H9 (cell line): ENCODE data around the gene MUSK. TPM values are rescaled to one million over a fixed set of nuclear protein-coding genes. Genes with fewer than 3 reads are reported as not detected.

Experiments
- DNase-seq: peaks from one replicate; pipeline ENCODE4 v3.0.0-alpha.2; 2017
- H2AFZ ChIP-seq: one replicate; pipeline ENCODE4 v1.6.1; 2013; ENCODE audit warnings: mild to moderate bottlenecking, low read length, control low read depth, moderate library complexity
- H2AK5ac ChIP-seq: 2 replicates; pipeline ENCODE4 v1.6.1; 2013; ENCODE audit warnings: low read length, control low read depth, mixed read lengths; ENCODE audit not compliant: insufficient read length
- H2BK120ac ChIP-seq: one replicate; pipeline ENCODE4 v1.6.1; 2013; ENCODE audit warnings: low read depth, mild to moderate bottlenecking, low read length, control low read depth, inconsistent platforms; ENCODE audit not compliant: poor library complexity, severe bottlenecking
- H2BK12ac ChIP-seq: 2 replicates; pipeline ENCODE4 v1.6.1; 2013; ENCODE audit warnings: low read length, control low read depth, mixed read lengths, low read depth; ENCODE audit not compliant: insufficient read length
- H2BK15ac ChIP-seq: 2 replicates; pipeline ENCODE4 v1.6.1; 2013; ENCODE audit warnings: low read depth, low read length, control low read depth
- H2BK20ac ChIP-seq: one replicate; pipeline ENCODE4 v1.6.1; 2013; ENCODE audit warnings: low read depth, mild to moderate bottlenecking, low read length, control low read depth, inconsistent platforms; ENCODE audit not compliant: poor library complexity, severe bottlenecking
- H2BK5ac ChIP-seq: 2 replicates; pipeline ENCODE4 v1.6.1; 2013; ENCODE audit warnings: low read length, control low read depth, mixed read lengths; ENCODE audit not compliant: insufficient read length
- H3K14ac ChIP-seq: 2 replicates; pipeline ENCODE4 v1.6.1; 2013; ENCODE audit warnings: low read length, control low read depth; ENCODE audit not compliant: insufficient read depth
- H3K18ac ChIP-seq: 2 replicates; pipeline ENCODE4 v1.6.1; 2013; ENCODE audit warnings: low read depth, mild to moderate bottlenecking, mixed read lengths, low read length, control low read depth; ENCODE audit not compliant: insufficient read length
- H3K23ac ChIP-seq: 2 replicates; pipeline ENCODE4 v1.6.1; 2013; ENCODE audit warnings: low read length, control low read depth, mixed read lengths, low read depth; ENCODE audit not compliant: insufficient read length
- H3K23me2 ChIP-seq: 2 replicates; pipeline ENCODE4 v1.6.1; 2013; ENCODE audit warnings: low read depth, mild to moderate bottlenecking, mixed read lengths, low read length, control low read depth; ENCODE audit not compliant: insufficient read length, poor library complexity, severe bottlenecking
- H3K27ac ChIP-seq: 2 replicates; pipeline ENCODE4 v1.5.1; 2013; ENCODE audit warnings: low read length, control low read depth, mixed read lengths, low read depth; ENCODE audit not compliant: insufficient read length
- H3K27me3 ChIP-seq: 2 replicates; pipeline ENCODE4 v1.6.1; 2013; ENCODE audit warnings: low read length, control low read depth, inconsistent platforms; ENCODE audit not compliant: insufficient read depth
- H3K4ac ChIP-seq: 2 replicates; pipeline ENCODE4 v1.6.1; 2013; ENCODE audit warnings: low read depth, mild to moderate bottlenecking, control low read depth, inconsistent platforms, low read length, moderate library complexity
- H3K4me1 ChIP-seq: 2 replicates; pipeline ENCODE4 v1.6.1; 2013; ENCODE audit warnings: low read length, control low read depth, inconsistent platforms; ENCODE audit not compliant: insufficient read depth
- H3K4me2 ChIP-seq: 2 replicates; pipeline ENCODE4 v1.6.1; 2013; ENCODE audit warnings: low read length, control low read depth, mixed read lengths; ENCODE audit not compliant: insufficient read length, insufficient read depth
- H3K56ac ChIP-seq: 2 replicates; pipeline ENCODE4 v1.6.1; 2013; ENCODE audit warnings: low read depth, mild to moderate bottlenecking, mixed read lengths, low read length, control low read depth; ENCODE audit not compliant: insufficient read length
- H3K79me1 ChIP-seq: 2 replicates; pipeline ENCODE4 v1.6.1; 2013; ENCODE audit warnings: low read depth, mild to moderate bottlenecking, moderate library complexity, low read length, control low read depth, inconsistent platforms; ENCODE audit not compliant: insufficient read depth, poor library complexity, severe bottlenecking
- H3K79me2 ChIP-seq: 2 replicates; pipeline ENCODE4 v1.6.1; 2013; ENCODE audit warnings: low read length, control low read depth, inconsistent platforms; ENCODE audit not compliant: insufficient read depth
- H3K9ac ChIP-seq: 2 replicates; pipeline ENCODE4 v1.6.1; 2013; ENCODE audit warnings: low read length, control low read depth, mixed read lengths; ENCODE audit not compliant: insufficient read length; ENCODE audit errors: extremely low read depth
- H3K9me3 ChIP-seq: one replicate; pipeline ENCODE4 v1.6.1; 2013; ENCODE audit warnings: low read depth, low read length, inconsistent platforms; ENCODE audit not compliant: control insufficient read depth
- H3T11ph ChIP-seq: one replicate; pipeline ENCODE4 v1.6.1; 2013; ENCODE audit warnings: mild to moderate bottlenecking, low read length, control low read depth, inconsistent platforms
- H4K20me1 ChIP-seq: one replicate; pipeline ENCODE4 v1.6.1; 2013; ENCODE audit not compliant: control insufficient read depth, insufficient read length, insufficient read depth
- H4K5ac ChIP-seq: 2 replicates; pipeline ENCODE4 v1.6.1; 2013; ENCODE audit warnings: low read depth, mild to moderate bottlenecking, mixed read lengths, low read length, control low read depth; ENCODE audit not compliant: insufficient read length
- H4K8ac ChIP-seq: replicated peaks from 2 replicates; pipeline ENCODE4 v1.6.1; 2013; ENCODE audit warnings: low read length, control low read depth, mixed read lengths, low read depth; ENCODE audit not compliant: insufficient read length
- H4K91ac ChIP-seq: 2 replicates; pipeline ENCODE4 v1.6.1; 2013; ENCODE audit warnings: low read depth, mild to moderate bottlenecking, moderate library complexity, mixed read lengths, low read length, control low read depth; ENCODE audit not compliant: insufficient read length
- H3K27ac Mint-ChIP-seq, 3 experiments: 2 replicates in 2 of 3; 3 replicates in 1 of 3; pipeline ENCODE4 v1.8.0; 2020 to 2021; ENCODE audit warnings: mixed read lengths in 3 of 3, mild to moderate bottlenecking in 1 of 3, moderate library complexity in 1 of 3
- H3K27me3 Mint-ChIP-seq: 2 replicates; pipeline ENCODE4 v1.8.0; 2021; ENCODE audit warnings: low read depth, mild to moderate bottlenecking, moderate library complexity, mixed read lengths
- H3K36me3 Mint-ChIP-seq, 3 experiments: 2 replicates in 2 of 3; 3 replicates in 1 of 3; pipeline ENCODE4 v1.8.0; 2020 to 2021; ENCODE audit warnings: low read depth in 3 of 3, mixed read lengths in 3 of 3; ENCODE audit not compliant: insufficient read depth in 1 of 3
- H3K4me1 Mint-ChIP-seq, 2 experiments: 2 replicates each; pipeline ENCODE4 v1.8.0; 2020; ENCODE audit warnings: mixed read lengths in 2 of 2
- H3K4me3 Mint-ChIP-seq, 2 experiments: 2 replicates in 1 of 2; 3 replicates in 1 of 2; pipeline ENCODE4 v1.8.0; 2020 to 2021; ENCODE audit warnings: mild to moderate bottlenecking in 2 of 2, mixed read lengths in 2 of 2, moderate library complexity in 1 of 2
- H3K9me3 Mint-ChIP-seq, 2 experiments: 2 replicates in 1 of 2; 3 replicates in 1 of 2; pipeline ENCODE4 v1.8.0; 2020; ENCODE audit warnings: mild to moderate bottlenecking in 2 of 2, mixed read lengths in 2 of 2, moderate library complexity in 1 of 2
- CTCF ChIP-seq: fragments of 200-600 bp; sonication (generic); conservative IDR thresholded peaks from 3 replicates; pipeline ENCODE4 v1.8.0; 2021; ENCODE audit warnings: antibody characterized with exemption, mild to moderate bottlenecking
- WGBS: extraction: QIAGEN DNeasy Blood & Tissue Kit; methylation state at CpG from one replicate; pipeline ENCODE4 v1.1.7; 2013; ENCODE audit warnings: missing lambda C conversion rate, low lambda C conversion rate, mixed read lengths; ENCODE audit not compliant: insufficient read length; ENCODE audit errors: extremely low coverage; 5-methylcytosine and 5-hydroxymethylcytosine counted together
- total RNA-seq: library from RNA; stranded (reverse); gene quantifications from 2 replicates; pipeline ENCODE4 v1.2.1, GENCODE V29; 2021

Gene MUSK
- total RNA-seq, 1 experiment from 2014 or later = not detected

DNA sequence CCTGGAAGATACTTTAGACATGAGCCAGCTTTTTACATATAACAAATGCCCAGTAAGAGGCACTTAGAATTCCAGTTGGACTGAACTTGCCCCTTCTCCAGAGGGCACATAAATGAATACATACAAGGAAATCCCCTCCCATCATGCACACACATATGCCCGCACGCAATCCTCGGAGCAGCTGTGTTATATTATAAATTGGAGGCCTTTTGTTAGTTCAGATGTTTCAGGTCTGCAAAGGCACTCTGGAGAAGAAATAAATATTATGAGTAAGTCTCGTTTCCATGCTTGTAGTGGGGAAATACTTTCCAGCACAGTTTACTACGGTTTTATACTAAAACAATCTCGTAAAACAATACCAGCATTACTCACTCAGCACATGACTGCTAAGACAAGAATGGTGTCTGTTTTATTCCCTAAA, 17.6 kb upstream of the MUSK start:
- Histone ChIP-seq H3K27me3 (no peaks in the 10 kb centered on the region), H4K5ac (no peak overlapping the region), H3K79me2 (no peaks in the 10 kb centered on the region), H3K14ac (no peak overlapping the region), H4K8ac (no peak overlapping the region), H2AK5ac (no peak overlapping the region), H4K91ac (no peak overlapping the region), H3T11ph (no peak overlapping the region), H2BK15ac (no peak overlapping the region), H3K4me2 (no peak overlapping the region), H2BK120ac (no peak overlapping the region), H2BK5ac (no peak overlapping the region), H3K23me2 (no peaks in the 10 kb centered on the region), H3K27ac (no peak overlapping the region), H3K18ac (no peak overlapping the region), H2AFZ (no peak overlapping the region), H3K4ac (no peak overlapping the region), H3K4me1 (no peaks in the 10 kb centered on the region), H3K79me1 (no peaks in the 10 kb centered on the region), H2BK20ac (no peak overlapping the region), H3K9me3 (no peaks in the 10 kb centered on the region), H4K20me1 (no peaks in the 10 kb centered on the region), H3K9ac (no peak overlapping the region), H2BK12ac (no peak overlapping the region), H3K56ac (no peak overlapping the region), H3K23ac (no peak overlapping the region)
- Mint-ChIP-seq H3K27me3 (no peaks in the 10 kb centered on the region), H3K4me3 (no peak overlapping the region), H3K27ac (no peak overlapping the region), H3K4me1 (no peaks in the 10 kb centered on the region), H3K9me3 (no peaks in the 10 kb centered on the region), H3K36me3 (no peaks in the 10 kb centered on the region)
- TF ChIP-seq CTCF = no peak
- no peak for DNase-seq
- no CpG with 5 or more reads among the region's 6 CpGs for WGBS
